GM12878 (cell line): ENCODE results near the gene SSTR1. TPM values are rescaled to one million over a fixed set of nuclear protein-coding genes. Genes with fewer than 3 reads are reported as not detected.

Experiments
- ATAC-seq: fragments of 200-7000 bp; cut with Tn5 transposase; 3 replicates; pipeline ENCODE4 v1.9.1; 2020; ENCODE audit warnings: mild to moderate bottlenecking, moderate library complexity
- BruUV-seq: library from RNA; stranded (reverse); fragments of 400-500 nt; replicated peaks from 2 replicates; lab custom pipeline; 2021; lab: Mats Ljungman, UMichigan
- CTCF ChIA-PET: fragments of 300-600 bp; sonication (Branson Sonifier 250); formaldehyde crosslinking; extraction: SDS; loops from one replicate; lab custom pipeline; 2021; ENCODE audit warnings: inconsistent platforms; lab: Yijun Ruan, JAX
- POLR2A ChIA-PET: fragments of 350-600 bp; formaldehyde crosslinking; extraction: SDS; loops from one replicate; lab custom pipeline; 2021; ENCODE audit warnings: inconsistent platforms; lab: Charles Lee
- RAD21 ChIA-PET: fragments of 300-600 bp; sonication (Branson Sonifier 250); formaldehyde crosslinking; loops from one replicate; lab custom pipeline; 2023; ENCODE audit warnings: antibody characterized with exemption; ENCODE audit not compliant: unreplicated experiment; lab: Charles Lee
- SMC1A ChIA-PET: fragments of 300-600 bp; sonication (Branson Sonifier 250); formaldehyde crosslinking; loops from one replicate; lab custom pipeline; 2023; ENCODE audit not compliant: unreplicated experiment, uncharacterized antibody; lab: Charles Lee
- DNase-seq: peaks from one replicate; pipeline ENCODE4 v3.0.0-alpha.2; 2011; ENCODE audit warnings: low read depth, low spot score
- FAIRE-seq: peaks from 3 replicates; lab custom pipeline; 2011; peaks lifted over from hg19 to GRCh38; lab: Jason Lieb, UNC
- H2AFZ ChIP-seq: 2 replicates; pipeline ENCODE4 v1.6.0; 2011; ENCODE audit warnings: low read depth, low read length, control low read depth; ENCODE audit not compliant: control insufficient read depth
- H3K27ac ChIP-seq: 2 replicates; pipeline ENCODE4 v1.5.1; 2011; ENCODE audit warnings: control low read depth; ENCODE audit not compliant: control insufficient read depth, insufficient read depth
- H3K27me3 ChIP-seq, 2 experiments: replicated peaks in 1 of 2; 2 replicates each; pipeline versions ENCODE4 v1.6.0 to v1.6.1; 2011; ENCODE audit warnings: low read length in 1 of 2; ENCODE audit not compliant: control insufficient read depth in 2 of 2, insufficient read depth in 2 of 2
- H3K36me3 ChIP-seq, 2 experiments: 2 replicates each; pipeline ENCODE4 v1.5.1; 2011; ENCODE audit warnings: low read length in 1 of 2; ENCODE audit not compliant: control insufficient read depth in 2 of 2, insufficient read depth in 2 of 2
- H3K4me1 ChIP-seq: 2 replicates; pipeline ENCODE4 v1.6.1; 2011; ENCODE audit warnings: mild to moderate bottlenecking, low read length, moderate library complexity, mixed read lengths; ENCODE audit not compliant: control insufficient read depth, insufficient read depth
- H3K4me2 ChIP-seq: 2 replicates; pipeline ENCODE4 v1.6.0; 2011; ENCODE audit warnings: control low read depth; ENCODE audit not compliant: control insufficient read depth, insufficient read depth
- H3K4me3 ChIP-seq: fragments of 200-600 bp; sonication (generic); 2 replicates; pipeline ENCODE4 v1.5.1; 2016
- H3K79me2 ChIP-seq: 2 replicates; pipeline ENCODE4 v1.6.0; 2011; ENCODE audit warnings: low read length; ENCODE audit not compliant: control insufficient read depth, insufficient read depth
- H3K9ac ChIP-seq: 2 replicates; pipeline ENCODE4 v1.8.0; 2011; ENCODE audit warnings: low read length, control low read depth, mixed read lengths; ENCODE audit not compliant: control insufficient read depth, insufficient read depth
- H3K9me3 ChIP-seq: replicated peaks from 3 replicates; pipeline ENCODE4 v1.5.1; 2011; ENCODE audit warnings: mild to moderate bottlenecking, low read length; ENCODE audit not compliant: control insufficient read depth, insufficient read depth
- H4K20me1 ChIP-seq: 2 replicates; pipeline ENCODE4 v1.6.0; 2011; ENCODE audit not compliant: control insufficient read depth, insufficient read depth
- HDGF ChIP-seq: fragments of 450-650 bp; IDR thresholded peaks from 2 replicates; pipeline ENCODE4 v1.6.1; 2016; ENCODE audit warnings: antibody characterized with exemption
- MEF2B ChIP-seq: fragments of 450-650 bp; IDR thresholded peaks from 2 replicates; pipeline ENCODE4 v1.6.1; 2018; ENCODE audit warnings: mild to moderate bottlenecking, moderate library complexity; ENCODE audit not compliant: partially characterized antibody, poor library complexity, severe bottlenecking
- MXI1 ChIP-seq: fragments of 150-350 bp; IDR thresholded peaks from 2 replicates; pipeline ENCODE4 v1.6.1; 2011; ENCODE audit warnings: low read depth, mild to moderate bottlenecking, inconsistent platforms, low read length, improper control_type of control experiment
- NFYA ChIP-seq: IDR thresholded peaks from 2 replicates; pipeline ENCODE4 v1.6.1; 2011; ENCODE audit warnings: low read depth, mild to moderate bottlenecking, low read length, improper control_type of control experiment, borderline replicate concordance
- POLR2AphosphoS2 ChIP-seq: IDR thresholded peaks from 2 replicates; pipeline ENCODE4 v1.6.1; 2011; ENCODE audit warnings: low read depth, mild to moderate bottlenecking, low read length, improper control_type of control experiment, moderate library complexity
- ZNF687 ChIP-seq: fragments of 450-650 bp; IDR thresholded peaks from 2 replicates; pipeline ENCODE4 v1.6.1; 2017; ENCODE audit warnings: mild to moderate bottlenecking, moderate library complexity
- WGBS: methylation state at CpG from one replicate; pipeline ENCODE4 v1.1.6; 2016; ENCODE audit warnings: low lambda C conversion rate; ENCODE audit not compliant: insufficient replicate concordance, insufficient coverage; ENCODE audit errors: missing lambda C conversion rate; 5-methylcytosine and 5-hydroxymethylcytosine counted together
- in situ Hi-C: fragments of 300-500 bp; cut with MboI; formaldehyde crosslinking; loops from 9 replicates; pipeline ENCODE4 v1.14.3; 2018; ENCODE audit warnings: mixed read lengths
- intact Hi-C: fragments of 100-400 bp; cut with micrococcal nuclease; formaldehyde crosslinking; loops from one replicate; pipeline ENCODE4 v1.14.2; 2022; ENCODE audit not compliant: unreplicated experiment
- polyA plus RNA-seq, 11 experiments: library from polyadenylated mRNA; depleted of rRNA in 4 of 11; unstranded in 6 of 11; stranded (reverse) in 5 of 11; fragments of >200 nt; fragmentation: Nextera tagmentation in 4 of 11; fragmentation: Illumina TruSeq in 1 of 11; extraction: Ambion mirVana in 4 of 11; extraction: Trizol in 1 of 11; gene quantifications; 1 replicate in 1 of 11; 2 replicates in 10 of 11; pipeline versions ENCODE4 v1.2.1 to v1.2.3, GENCODE V29; 2011 to 2016; ENCODE audit warnings: inconsistent platforms in 2 of 11, missing spikeins in 2 of 11, low read depth in 1 of 11
- total RNA-seq, 4 experiments: library from RNA; depleted of rRNA in 3 of 4; stranded (reverse); fragments of >200 nt in 3 of 4; fragmentation: Illumina TruSeq in 1 of 4; extraction: Trizol in 1 of 4; gene quantifications; 2 replicates each; pipeline versions ENCODE4 v1.2.1 to v1.2.3, GENCODE V29; 2013 to 2021

SSTR1 gene
- total and polyA plus RNA-seq, 10 of the 15 experiments (the other 5 are each of a cell fraction or from before 2014, with no cell fraction given): 0.01 to 0.05 TPM; not detected in 8

GRCh38 chr14:38210587-38211216, 3.0 kb downstream of the SSTR1 start:
- POLR2A ChIA-PET: no interaction called here
- intact Hi-C loops: no loop called here
- BruUV-seq: no TSS peak
- no peak overlapping the region for H3K27ac ChIP-seq
- in situ Hi-C loops: no loop called here
- WGBS: 55% methylated on average over 29 of the region's 29 CpGs
- H3K9me3 ChIP-seq: no peaks in the 10 kb centered on the region; the same call in 2 of the 3 replicates
- no peaks in the 10 kb centered on the region for H3K27me3 ChIP-seq
- ATAC-seq: no peak
- RAD21 ChIA-PET: no interaction called here
- H3K4me1 ChIP-seq: no peaks in the 10 kb centered on the region
- no peak overlapping the region for H3K4me2 ChIP-seq
- TF ChIP-seq MEF2B (no peak), NFYA (no peak), HDGF (no peak), ZNF687 (no peak), POLR2AphosphoS2 (no peak), MXI1 (no peak)
- TF ChIP-seq, all 136 proteins: peak for 0
- Histone ChIP-seq H2AFZ (no peak overlapping the region), H3K79me2 (no peaks in the 10 kb centered on the region), H4K20me1 (no peaks in the 10 kb centered on the region), H3K36me3 (no peaks in the 10 kb centered on the region), H3K4me3 (no peak overlapping the region), H3K9ac (no peak overlapping the region)
- DNase-seq (no peak), FAIRE-seq (no peak)
- SMC1A ChIA-PET: no interaction called here
- CTCF ChIA-PET: no interaction called here
